Endothelial cell of umbilical vein (primary cell): ENCODE measurements around the gene HBM.

Experiments
- EZH2 ChIP-seq: IDR thresholded peaks from 2 replicates; pipeline ENCODE4 v1.6.1; 2012; ENCODE audit warnings: borderline replicate concordance, low read depth, mild to moderate bottlenecking, moderate library complexity, low read length, inconsistent platforms; ENCODE audit not compliant: severe bottlenecking
- POLR2AphosphoS5 ChIP-seq: IDR thresholded peaks from 2 replicates; pipeline ENCODE4 v1.6.1; 2012; ENCODE audit warnings: low read depth, mild to moderate bottlenecking, control low read depth, low read length, moderate library complexity; ENCODE audit not compliant: insufficient read depth
- TF ChIP-seq, protein P1 (sequence below), 2 donors: IDR thresholded peaks; 1 replicate in 1 of 2; 2 replicates in 1 of 2; pipeline ENCODE4 v1.5.1; 2011; ENCODE audit warnings: low read length in 2 of 2, mild to moderate bottlenecking in 2 of 2, moderate library complexity in 2 of 2, control low read depth in 1 of 2, inconsistent platforms in 1 of 2, low read depth in 1 of 2; ENCODE audit not compliant: insufficient read depth in 1 of 2; ENCODE audit errors: extremely low read depth in 1 of 2

GRCh38 chr16:154217-155030 lies 11.4 kb upstream of the HBM start:
- TF ChIP-seq, protein P1, sequence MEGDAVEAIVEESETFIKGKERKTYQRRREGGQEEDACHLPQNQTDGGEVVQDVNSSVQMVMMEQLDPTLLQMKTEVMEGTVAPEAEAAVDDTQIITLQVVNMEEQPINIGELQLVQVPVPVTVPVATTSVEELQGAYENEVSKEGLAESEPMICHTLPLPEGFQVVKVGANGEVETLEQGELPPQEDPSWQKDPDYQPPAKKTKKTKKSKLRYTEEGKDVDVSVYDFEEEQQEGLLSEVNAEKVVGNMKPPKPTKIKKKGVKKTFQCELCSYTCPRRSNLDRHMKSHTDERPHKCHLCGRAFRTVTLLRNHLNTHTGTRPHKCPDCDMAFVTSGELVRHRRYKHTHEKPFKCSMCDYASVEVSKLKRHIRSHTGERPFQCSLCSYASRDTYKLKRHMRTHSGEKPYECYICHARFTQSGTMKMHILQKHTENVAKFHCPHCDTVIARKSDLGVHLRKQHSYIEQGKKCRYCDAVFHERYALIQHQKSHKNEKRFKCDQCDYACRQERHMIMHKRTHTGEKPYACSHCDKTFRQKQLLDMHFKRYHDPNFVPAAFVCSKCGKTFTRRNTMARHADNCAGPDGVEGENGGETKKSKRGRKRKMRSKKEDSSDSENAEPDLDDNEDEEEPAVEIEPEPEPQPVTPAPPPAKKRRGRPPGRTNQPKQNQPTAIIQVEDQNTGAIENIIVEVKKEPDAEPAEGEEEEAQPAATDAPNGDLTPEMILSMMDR (IDR thresholded peaks at IDR 0.05; ENCODE audit: extremely low read depth in 1 of 2, insufficient read depth in 1 of 2, low read depth in 1 of 2, low read length in 2 of 2), result no peak
- TF ChIP-seq EZH2, result no peak
- no peak for TF ChIP-seq POLR2AphosphoS5
